Transverse colon (tissue), 3 donors: ENCODE data around the gene GDPD5.

Experiments
- CTCF ChIP-seq, 5 experiments: fragments of 200-600 bp in 3 of 5; fragments of 450-650 bp in 2 of 5; sonication (generic) in 3 of 5; IDR thresholded peaks; 1 replicate in 2 of 5; 2 replicates in 3 of 5; pipeline ENCODE4 v1.5.1; 2016 to 2017; ENCODE audit warnings: antibody characterized with exemption in 5 of 5, inconsistent platforms in 3 of 5, mild to moderate bottlenecking in 2 of 5, moderate library complexity in 1 of 5
- EP300 ChIP-seq: sonication (generic); formaldehyde crosslinking; IDR thresholded peaks from one replicate; pipeline ENCODE4 v1.6.1; 2017; ENCODE audit warnings: antibody characterized with exemption, low read depth
- POLR2A ChIP-seq: fragments of 450-650 bp; IDR thresholded peaks from one replicate; pipeline ENCODE4 v1.6.1; 2016; ENCODE audit warnings: antibody characterized with exemption, mild to moderate bottlenecking, moderate library complexity

- peak in 2 of 5 experiments; percentile 9 to 12 for TF ChIP-seq CTCF (IDR thresholded peaks at IDR 0.05)
- no peak for TF ChIP-seq POLR2A
- no peak for TF ChIP-seq EP300
These were observed 100.3 kb downstream of the GDPD5 start for GRCh38 chr11:75425422-75425821.
